ENCODE measurements around the gene CD8A. TPM values are rescaled to one million over a fixed set of nuclear protein-coding genes. Genes with fewer than 3 reads are reported as not detected.

Gene CD8A
- total and polyA plus RNA-seq, 3 donors (not counting 1 experiment from before 2014, with no cell fraction given): 0.15 to 0.56 (median 0.17) TPM

Other genes starting within 250 kb of the CD8A start
- gene CHMP3, start 227.5 kb downstream of the CD8A start, total RNA-seq: 100 to 1,000 TPM in 1 of 2 donors, 10 to 100 TPM in 1; 73.0 to 143 TPM
- 89.3 TPM for gene CHMP3, start 227.5 kb downstream of the CD8A start, polyA plus RNA-seq
- gene RNF103, start 167.0 kb downstream of the CD8A start, total RNA-seq: 10 to 100 TPM; 18.1 to 27.3 TPM
- gene RNF103, start 167.0 kb downstream of the CD8A start, polyA plus RNA-seq: 7.6 TPM
- 10 to 100 TPM; 32.1 to 47.0 TPM for gene RMND5A, start 70.6 kb downstream of the CD8A start, total RNA-seq
- 18.8 TPM for gene RMND5A, start 70.6 kb downstream of the CD8A start, polyA plus RNA-seq
- gene CD8B, start 71.0 kb upstream of the CD8A start, total RNA-seq: not detected
- not detected for gene CD8B, start 71.0 kb upstream of the CD8A start, polyA plus RNA-seq
- 1 to 10 TPM; 2.3 to 3.6 TPM for gene RGPD1, start 151.2 kb upstream of the CD8A start, total RNA-seq
- gene RGPD1, start 151.2 kb upstream of the CD8A start, polyA plus RNA-seq: 0.03 TPM
- 1 to 10 TPM in 1 of 2 donors, under 1 TPM in 1; 0.85 to 1.7 TPM for gene PLGLB1, start 230.9 kb upstream of the CD8A start, total RNA-seq
- 0.12 TPM for gene PLGLB1, start 230.9 kb upstream of the CD8A start, polyA plus RNA-seq